ENCODE measurements around the gene ENTPD8.

- TF ChIP-seq CTCF (IDR thresholded peaks at IDR 0.05): no peak
- TF ChIP-seq EZH2 (IDR thresholded peaks at IDR 0.05): no peak
- TF ChIP-seq EZH2phosphoT487 (IDR thresholded peaks at IDR 0.05): no peak
Observed at GRCh38 chr9:137385061-137385655, 56.0 kb downstream of the ENTPD8 start.

All from neural progenitor cell (in vitro differentiated cells).